WTC11 (cell line): ENCODE measurements around the gene IYD. TPM values are rescaled to one million over a fixed set of nuclear protein-coding genes. Genes with fewer than 3 reads are reported as not detected.

Experiments
- ATAC-seq: fragments of 200-7000 bp; cut with Tn5 transposase; 2 replicates; pipeline ENCODE4 v1.10.0; 2021; ENCODE audit warnings: mild to moderate bottlenecking, moderate library complexity
- CTCF ChIA-PET: fragments of 300-600 bp; sonication (Branson Sonifier 250); formaldehyde crosslinking; loops from one replicate; lab custom pipeline; 2021; ENCODE audit warnings: antibody characterized with exemption; lab: Charles Lee
- POLR2A ChIA-PET: fragments of 350-600 bp; sonication (Branson Sonifier 250); formaldehyde crosslinking; loops from one replicate; lab custom pipeline; 2021; ENCODE audit warnings: antibody characterized with exemption; lab: Charles Lee
- DNase-seq: peaks from one replicate; pipeline ENCODE4 v3.0.0; 2021; ENCODE audit warnings: low spot score
- H3K27ac Mint-ChIP-seq: 2 replicates; pipeline ENCODE4 v1.8.0; 2021; ENCODE audit warnings: mixed read lengths
- H3K27me3 Mint-ChIP-seq: 2 replicates; pipeline ENCODE4 v1.8.0; 2021; ENCODE audit warnings: low read depth, mild to moderate bottlenecking, moderate library complexity, mixed read lengths
- H3K36me3 Mint-ChIP-seq: 2 replicates; pipeline ENCODE4 v1.8.0; 2021; ENCODE audit warnings: mixed read lengths
- H3K4me1 Mint-ChIP-seq: 2 replicates; pipeline ENCODE4 v1.8.0; 2022; ENCODE audit warnings: mixed read lengths
- H3K4me3 Mint-ChIP-seq: 2 replicates; pipeline ENCODE4 v1.8.0; 2021; ENCODE audit warnings: mild to moderate bottlenecking, moderate library complexity, mixed read lengths
- H3K9me3 Mint-ChIP-seq: 2 replicates; pipeline ENCODE4 v1.8.0; 2021; ENCODE audit warnings: mixed read lengths
- CDX4 ChIP-seq: fragments of 250-450 bp; sonication (Bioruptor Pico); IDR thresholded peaks from 2 replicates; pipeline ENCODE4 v1.9.0; 2021; ENCODE audit warnings: moderate library complexity, mild to moderate bottlenecking, inconsistent platforms, borderline replicate concordance
- E2F5 ChIP-seq: sonication (generic); formaldehyde crosslinking; IDR thresholded peaks from 2 replicates; pipeline ENCODE4 v1.8.1; 2022; ENCODE audit warnings: mild to moderate bottlenecking, moderate library complexity, missing genetic modification reagents
- FOXK1 ChIP-seq: sonication (generic); formaldehyde crosslinking; IDR thresholded peaks from 2 replicates; pipeline ENCODE4 v1.8.0; 2022; ENCODE audit warnings: mild to moderate bottlenecking, moderate library complexity, missing genetic modification reagents
- KAT7 ChIP-seq: sonication (generic); formaldehyde crosslinking; IDR thresholded peaks from 2 replicates; pipeline ENCODE4 v1.8.1; 2023; ENCODE audit warnings: missing genetic modification reagents, mild to moderate bottlenecking, borderline replicate concordance
- MAX ChIP-seq: sonication (generic); formaldehyde crosslinking; IDR thresholded peaks from 2 replicates; pipeline ENCODE4 v1.8.0; 2022; ENCODE audit warnings: mild to moderate bottlenecking, missing genetic modification reagents
- NR1H2 ChIP-seq: sonication (generic); formaldehyde crosslinking; IDR thresholded peaks from 2 replicates; pipeline ENCODE4 v1.9.0; 2021; ENCODE audit warnings: mild to moderate bottlenecking, moderate library complexity, missing genetic modification reagents
- OVOL2 ChIP-seq: fragments of 250-450 bp; sonication (Bioruptor Pico); IDR thresholded peaks from 2 replicates; pipeline ENCODE4 v1.9.0; 2021; ENCODE audit warnings: mild to moderate bottlenecking, borderline replicate concordance
- PRDM15 ChIP-seq: sonication (generic); formaldehyde crosslinking; IDR thresholded peaks from 2 replicates; pipeline ENCODE4 v1.8.0; 2022; ENCODE audit warnings: missing genetic modification reagents
- PREB ChIP-seq: sonication (generic); formaldehyde crosslinking; IDR thresholded peaks from 2 replicates; pipeline ENCODE4 v1.8.1; 2022; ENCODE audit warnings: mild to moderate bottlenecking, missing genetic modification reagents, moderate library complexity, borderline replicate concordance
- SMAD4 ChIP-seq: sonication (generic); formaldehyde crosslinking; IDR thresholded peaks from 2 replicates; pipeline ENCODE4 v1.8.0; 2022; ENCODE audit warnings: mild to moderate bottlenecking, missing genetic modification reagents
- TCF7 ChIP-seq: sonication (generic); formaldehyde crosslinking; IDR thresholded peaks from 2 replicates; pipeline ENCODE4 v1.8.0; 2022; ENCODE audit warnings: mild to moderate bottlenecking, low read depth, missing genetic modification reagents, moderate library complexity
- TP53 ChIP-seq: sonication (generic); formaldehyde crosslinking; IDR thresholded peaks from 2 replicates; pipeline ENCODE4 v1.8.1; 2023; ENCODE audit warnings: mild to moderate bottlenecking, missing genetic modification reagents
- ZBTB43 ChIP-seq: sonication (generic); formaldehyde crosslinking; IDR thresholded peaks from 2 replicates; pipeline ENCODE4 v1.8.1; 2023; ENCODE audit warnings: mild to moderate bottlenecking, missing genetic modification reagents
- ZMAT4 ChIP-seq: fragments of 250-450 bp; sonication (Bioruptor Pico); IDR thresholded peaks from 2 replicates; pipeline ENCODE4 v1.9.0; 2021; ENCODE audit warnings: mild to moderate bottlenecking
- ZNF121 ChIP-seq: sonication (generic); formaldehyde crosslinking; IDR thresholded peaks from 2 replicates; pipeline ENCODE4 v1.8.0; 2023; ENCODE audit warnings: missing genetic modification reagents
- ZNF219 ChIP-seq: sonication (generic); formaldehyde crosslinking; IDR thresholded peaks from 2 replicates; pipeline ENCODE4 v1.8.0; 2023; ENCODE audit warnings: missing genetic modification reagents, mild to moderate bottlenecking, borderline replicate concordance
- ZNF423 ChIP-seq: fragments of 250-450 bp; sonication (Bioruptor Pico); IDR thresholded peaks from 2 replicates; pipeline ENCODE4 v2.1.2; 2022; ENCODE audit warnings: mild to moderate bottlenecking, moderate library complexity
- total RNA-seq: library from RNA; stranded (reverse); gene quantifications from 3 replicates; pipeline ENCODE4 v1.2.3, GENCODE V29; 2021

The IYD gene
- total RNA-seq, 1 experiment from 2014 or later: not detected

GRCh38 chr6:150425508-150425907, 56.7 kb downstream of the IYD start:
- no peaks in the 10 kb centered on the region; the same call in 1 of the 2 replicates for H3K27me3 Mint-ChIP-seq
- TF ChIP-seq CDX4 (no peak), SMAD4 (CRISPR knock-in tag) (no peak), TP53 (CRISPR knock-in tag) (no peak)
- POLR2A ChIA-PET: no interaction called here

GRCh38 chr6:150426198-150426597, 57.4 kb downstream of the IYD start:
- TF ChIP-seq NR1H2 (CRISPR knock-in tag): no peak
- no peak for TF ChIP-seq ZNF121 (CRISPR knock-in tag)
- no peak for TF ChIP-seq PRDM15 (CRISPR knock-in tag)
- no peak for TF ChIP-seq ZNF219 (CRISPR knock-in tag)
- no peak for TF ChIP-seq ZNF423 (CRISPR knock-in tag)
- no peak for TF ChIP-seq MAX (CRISPR knock-in tag)
- no peak for TF ChIP-seq TCF7 (CRISPR knock-in tag)
- TF ChIP-seq ZMAT4: no peak
- TF ChIP-seq KAT7 (CRISPR knock-in tag): no peak
- TF ChIP-seq OVOL2: no peak
- no peak for TF ChIP-seq ZBTB43 (CRISPR knock-in tag)
- no peak for TF ChIP-seq E2F5
- no peak for TF ChIP-seq FOXK1 (CRISPR knock-in tag)
- TF ChIP-seq PREB (CRISPR knock-in tag): no peak
- CTCF ChIA-PET: interaction anchor here (1.3 to 1.8 kb wide), 4 partner anchors 31 to 391 kb away, joined by 3 to 4 read pairs (median 4); no protein-coding TSS in a partner anchor
- no peaks in the 10 kb centered on the region for H3K4me1 Mint-ChIP-seq
- H3K27ac Mint-ChIP-seq: no peak overlapping the region
- H3K4me3 Mint-ChIP-seq: no peak overlapping the region
- ATAC-seq: no peak
- no peaks in the 10 kb centered on the region for H3K36me3 Mint-ChIP-seq
- no peaks in the 10 kb centered on the region; the same call in 1 of the 2 replicates for H3K27me3 Mint-ChIP-seq
- H3K9me3 Mint-ChIP-seq: peaks cover 3% of the 10 kb centered on the region; the same call in 1 of the 2 replicates
- POLR2A ChIA-PET: no interaction called here
- no peak for DNase-seq

More at GRCh38 chr6:150425508-150425907, 56.7 kb downstream of the IYD start:
- no peaks in the 10 kb centered on the region for H3K36me3 Mint-ChIP-seq
- H3K4me3 Mint-ChIP-seq: no peak overlapping the region
- peaks cover 7% of the 10 kb centered on the region for H3K9me3 Mint-ChIP-seq
- ATAC-seq (no peak), DNase-seq (no peak)
- CTCF ChIA-PET: interaction anchor here (1.3 to 1.8 kb wide), 3 partner anchors 30 to 392 kb away, joined by 3 to 4 read pairs (median 4); no protein-coding TSS in a partner anchor
- H3K27ac Mint-ChIP-seq: no peak overlapping the region
- H3K4me1 Mint-ChIP-seq: no peaks in the 10 kb centered on the region
